Fibroblast of pulmonary artery (primary cell): ENCODE measurements around the gene PSMA3.

Experiments
- DNase-seq: peaks from one replicate; pipeline ENCODE4 v3.0.0-alpha.2; 2010; ENCODE audit warnings: low read depth
- H3K4me3 ChIP-seq: replicated peaks from 2 replicates; pipeline ENCODE4 v1.5.1; 2011; ENCODE audit warnings: low read depth, mild to moderate bottlenecking, control low read depth, low read length, moderate library complexity
- TF ChIP-seq, protein P1 (sequence below): IDR thresholded peaks from 2 replicates; pipeline ENCODE4 v1.5.1; 2011; ENCODE audit warnings: mild to moderate bottlenecking, control low read depth, low read length, inconsistent platforms; ENCODE audit errors: missing control alignments

PSMA3 gene

GRCh38 chr14:58272588-58273372, 28.1 kb downstream of the PSMA3 start:
- no peak overlapping the region for H3K4me3 ChIP-seq
- peak; percentile 52 for DNase-seq
- TF ChIP-seq, protein P1, sequence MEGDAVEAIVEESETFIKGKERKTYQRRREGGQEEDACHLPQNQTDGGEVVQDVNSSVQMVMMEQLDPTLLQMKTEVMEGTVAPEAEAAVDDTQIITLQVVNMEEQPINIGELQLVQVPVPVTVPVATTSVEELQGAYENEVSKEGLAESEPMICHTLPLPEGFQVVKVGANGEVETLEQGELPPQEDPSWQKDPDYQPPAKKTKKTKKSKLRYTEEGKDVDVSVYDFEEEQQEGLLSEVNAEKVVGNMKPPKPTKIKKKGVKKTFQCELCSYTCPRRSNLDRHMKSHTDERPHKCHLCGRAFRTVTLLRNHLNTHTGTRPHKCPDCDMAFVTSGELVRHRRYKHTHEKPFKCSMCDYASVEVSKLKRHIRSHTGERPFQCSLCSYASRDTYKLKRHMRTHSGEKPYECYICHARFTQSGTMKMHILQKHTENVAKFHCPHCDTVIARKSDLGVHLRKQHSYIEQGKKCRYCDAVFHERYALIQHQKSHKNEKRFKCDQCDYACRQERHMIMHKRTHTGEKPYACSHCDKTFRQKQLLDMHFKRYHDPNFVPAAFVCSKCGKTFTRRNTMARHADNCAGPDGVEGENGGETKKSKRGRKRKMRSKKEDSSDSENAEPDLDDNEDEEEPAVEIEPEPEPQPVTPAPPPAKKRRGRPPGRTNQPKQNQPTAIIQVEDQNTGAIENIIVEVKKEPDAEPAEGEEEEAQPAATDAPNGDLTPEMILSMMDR: peak; percentile 28

DNA sequence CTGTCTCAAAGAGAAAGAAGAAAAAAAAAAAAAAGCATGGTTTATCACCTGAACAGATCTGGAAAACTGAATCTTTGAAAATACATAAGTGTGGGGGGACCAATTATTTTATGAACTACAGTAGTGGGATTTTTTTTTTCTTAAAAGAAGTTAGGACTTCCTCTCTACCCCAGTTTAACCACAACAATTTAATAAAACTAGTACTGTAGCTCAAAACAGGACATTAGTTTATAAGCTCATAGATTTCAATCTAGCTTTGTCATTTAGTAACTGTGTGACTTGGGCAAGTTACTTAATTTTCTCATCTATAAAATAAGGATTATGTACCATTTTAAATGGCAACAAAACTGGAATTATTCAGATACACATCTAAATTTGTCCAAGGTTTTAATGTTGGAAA, 30.2 kb downstream of the PSMA3 start:
- TF ChIP-seq, protein P1: no peak
- DNase-seq: no peak

DNA sequence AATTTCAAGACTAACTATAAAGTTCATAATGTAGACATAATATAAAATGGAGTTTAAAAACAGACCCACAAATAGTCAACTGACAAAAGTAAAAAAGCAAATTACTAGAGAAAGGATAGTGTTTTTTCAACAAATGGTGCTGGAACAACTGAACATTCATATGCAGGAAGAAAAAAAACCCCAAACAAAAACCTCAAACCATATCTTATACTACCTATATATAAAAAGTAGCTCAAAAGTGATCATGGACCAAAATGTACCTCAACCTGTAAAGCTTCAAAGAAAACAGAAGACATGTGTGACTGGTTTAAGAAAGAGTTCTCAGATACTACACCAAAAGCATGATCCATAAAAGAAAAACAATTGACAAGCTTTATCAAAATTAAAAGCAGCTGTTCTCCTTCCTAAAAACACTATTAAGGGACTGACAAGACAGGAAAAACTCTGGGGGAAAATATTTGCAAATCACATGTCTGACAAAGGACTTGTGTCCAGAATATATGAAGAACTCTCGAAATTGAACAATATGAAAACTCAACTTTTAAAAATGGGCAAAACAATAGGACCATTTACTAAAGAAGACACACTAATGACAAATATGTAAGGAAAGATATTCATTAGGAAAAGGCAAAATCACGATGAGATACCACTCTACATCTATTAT, 31.0 kb downstream of the PSMA3 start:
- DNase-seq: no peak
- no peak overlapping the region for H3K4me3 ChIP-seq
- TF ChIP-seq, protein P1: no peak

More for the DNA sequence above, 30.2 kb downstream of the PSMA3 start:
- H3K4me3 ChIP-seq: no peak overlapping the region

- no peak overlapping the region for H3K4me3 ChIP-seq
- TF ChIP-seq, protein P1: no peak
- DNase-seq: no peak
Observed at GRCh38 chr14:58276208-58276607, 31.6 kb downstream of the PSMA3 start.

GRCh38 chr14:58278177-58278576, 33.5 kb downstream of the PSMA3 start:
- H3K4me3 ChIP-seq: no peak overlapping the region
- no peak for DNase-seq
- TF ChIP-seq, protein P1: no peak

DNA sequence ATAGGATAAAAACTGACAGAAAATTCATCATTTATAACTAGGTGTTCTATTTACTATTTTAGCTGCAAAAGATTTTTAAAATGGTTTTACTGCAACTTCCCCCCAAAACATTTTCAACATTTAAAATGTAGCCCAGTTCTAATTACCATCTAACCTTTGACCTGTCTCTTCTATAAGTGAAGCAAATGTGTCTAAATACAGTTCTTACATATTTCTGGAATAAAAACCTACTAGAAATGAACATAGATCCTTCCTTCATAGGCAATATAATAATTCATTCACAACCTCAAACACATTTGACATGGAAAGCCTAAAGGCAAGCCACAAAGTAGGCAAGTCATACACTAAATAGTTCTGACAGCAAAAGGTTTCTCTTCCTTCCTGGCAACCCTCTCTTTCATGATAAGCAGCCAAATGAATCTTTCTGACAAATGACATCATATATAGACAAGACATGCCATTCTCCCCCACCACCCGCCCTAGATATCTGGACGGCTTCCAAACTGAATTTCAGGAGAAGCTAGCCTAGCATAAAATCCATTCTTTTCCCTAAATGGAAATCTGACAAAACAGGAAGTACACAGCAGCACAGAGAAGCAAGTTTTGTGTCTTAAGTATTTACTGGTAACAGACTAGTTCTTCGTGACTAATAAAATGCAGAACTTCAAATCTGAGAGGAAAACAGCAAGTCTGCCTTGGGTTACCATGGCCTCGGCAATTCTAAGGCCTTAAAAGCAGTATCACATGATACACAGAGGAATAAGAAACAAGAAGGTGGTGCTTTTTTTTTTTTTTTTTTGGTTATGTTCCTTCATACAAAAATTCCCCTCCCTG, 36.5 kb downstream of the PSMA3 start:
- peak overlapping the region; percentile 15 for H3K4me3 ChIP-seq
- TF ChIP-seq, protein P1: no peak
- DNase-seq: peak; percentile 98
